ENCODE results near the gene C8G.

C8G gene

DNA sequence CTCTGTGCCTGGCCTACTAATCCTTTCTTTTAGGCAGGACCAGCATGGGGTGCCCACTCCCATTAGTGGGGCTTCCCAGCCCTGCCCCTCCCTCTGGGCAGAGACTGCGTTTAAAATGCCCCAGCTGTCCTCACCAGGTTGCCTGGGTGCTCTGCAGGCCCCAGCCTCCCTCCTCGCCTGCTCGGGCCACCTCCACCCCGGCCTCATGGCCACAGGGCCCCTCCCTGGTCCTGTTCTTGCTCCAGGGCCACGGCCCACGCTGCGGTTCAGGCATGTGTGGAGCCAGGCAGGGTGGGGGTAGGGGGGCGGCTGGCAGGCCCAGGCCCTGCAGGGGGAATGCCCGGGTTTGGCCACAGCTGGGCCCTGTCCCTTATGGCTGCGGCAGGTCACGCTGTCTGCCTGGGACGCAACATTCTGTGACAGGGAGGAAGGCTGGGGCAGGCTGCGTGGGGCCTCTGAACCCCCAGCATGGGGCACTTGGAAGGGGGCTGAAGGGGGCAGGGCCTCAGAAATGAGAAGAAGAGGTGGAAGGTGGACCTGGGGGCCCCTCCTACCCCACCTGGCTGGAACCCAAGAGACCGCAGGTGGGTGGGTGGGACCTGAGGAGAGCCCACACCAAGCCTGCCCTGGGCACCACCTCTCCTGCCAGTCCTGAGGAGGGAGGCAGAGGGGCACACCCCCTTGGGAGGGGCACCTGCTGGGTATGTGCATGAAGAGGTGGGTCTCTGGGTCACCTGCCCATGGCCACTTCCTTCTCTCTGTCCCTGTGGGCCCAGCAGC is 6.7 kb downstream of the C8G start, which contains the start of gene LCN12:
Gene LCN12 (plus strand): TSS at position 733 of the 780 bp plus-strand sequence. CDS start 55 bp downstream, outside the sequence.
- Histone ChIP-seq H3K27me3 (ENCODE audit: insufficient read depth, low read length, poor library complexity) (no peaks in the 10 kb centered on the region), H4K20me1 (ENCODE audit: insufficient read depth, low read length) (no peaks in the 10 kb centered on the region), H3K9ac (ENCODE audit: low read depth, low read length) (no peak within 1 kb of the TSS), H3K4me1 (ENCODE audit: insufficient read depth, low read length) (peaks cover 18% of the 10 kb centered on the region), H3K4me3 (ENCODE audit: low read depth in 1 of 2, low read length in 2 of 2) (no peak within 1 kb of the TSS), H3K9me3 (ENCODE audit: insufficient read depth, low read length, severe bottlenecking) (no peaks in the 10 kb centered on the region), H3K79me2 (ENCODE audit: insufficient read depth, low read length) (no peaks in the 10 kb centered on the region), H3K4me2 (ENCODE audit: insufficient read depth, low read length) (no peak within 1 kb of the TSS), H3K27ac (ENCODE audit: low read length) (no peak within 1 kb of the TSS), H2AFZ (ENCODE audit: low read depth, low read length) (no peak within 1 kb of the TSS), H3K36me3 (ENCODE audit: insufficient read depth, low read length) (no peaks in the 10 kb centered on the region)
- ATAC-seq (ENCODE audit: insufficient read depth, low read depth) (no peak), DNase-seq (no peak)
- TF ChIP-seq, protein P1, sequence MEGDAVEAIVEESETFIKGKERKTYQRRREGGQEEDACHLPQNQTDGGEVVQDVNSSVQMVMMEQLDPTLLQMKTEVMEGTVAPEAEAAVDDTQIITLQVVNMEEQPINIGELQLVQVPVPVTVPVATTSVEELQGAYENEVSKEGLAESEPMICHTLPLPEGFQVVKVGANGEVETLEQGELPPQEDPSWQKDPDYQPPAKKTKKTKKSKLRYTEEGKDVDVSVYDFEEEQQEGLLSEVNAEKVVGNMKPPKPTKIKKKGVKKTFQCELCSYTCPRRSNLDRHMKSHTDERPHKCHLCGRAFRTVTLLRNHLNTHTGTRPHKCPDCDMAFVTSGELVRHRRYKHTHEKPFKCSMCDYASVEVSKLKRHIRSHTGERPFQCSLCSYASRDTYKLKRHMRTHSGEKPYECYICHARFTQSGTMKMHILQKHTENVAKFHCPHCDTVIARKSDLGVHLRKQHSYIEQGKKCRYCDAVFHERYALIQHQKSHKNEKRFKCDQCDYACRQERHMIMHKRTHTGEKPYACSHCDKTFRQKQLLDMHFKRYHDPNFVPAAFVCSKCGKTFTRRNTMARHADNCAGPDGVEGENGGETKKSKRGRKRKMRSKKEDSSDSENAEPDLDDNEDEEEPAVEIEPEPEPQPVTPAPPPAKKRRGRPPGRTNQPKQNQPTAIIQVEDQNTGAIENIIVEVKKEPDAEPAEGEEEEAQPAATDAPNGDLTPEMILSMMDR (IDR thresholded peaks at IDR 0.05; ENCODE audit: borderline replicate concordance, extremely low read depth, low read length, poor library complexity, severe bottlenecking): no peak
- no peak for TF ChIP-seq EZH2 (IDR thresholded peaks at IDR 0.05; ENCODE audit: borderline replicate concordance, low read depth, low read length, severe bottlenecking)

DNA sequence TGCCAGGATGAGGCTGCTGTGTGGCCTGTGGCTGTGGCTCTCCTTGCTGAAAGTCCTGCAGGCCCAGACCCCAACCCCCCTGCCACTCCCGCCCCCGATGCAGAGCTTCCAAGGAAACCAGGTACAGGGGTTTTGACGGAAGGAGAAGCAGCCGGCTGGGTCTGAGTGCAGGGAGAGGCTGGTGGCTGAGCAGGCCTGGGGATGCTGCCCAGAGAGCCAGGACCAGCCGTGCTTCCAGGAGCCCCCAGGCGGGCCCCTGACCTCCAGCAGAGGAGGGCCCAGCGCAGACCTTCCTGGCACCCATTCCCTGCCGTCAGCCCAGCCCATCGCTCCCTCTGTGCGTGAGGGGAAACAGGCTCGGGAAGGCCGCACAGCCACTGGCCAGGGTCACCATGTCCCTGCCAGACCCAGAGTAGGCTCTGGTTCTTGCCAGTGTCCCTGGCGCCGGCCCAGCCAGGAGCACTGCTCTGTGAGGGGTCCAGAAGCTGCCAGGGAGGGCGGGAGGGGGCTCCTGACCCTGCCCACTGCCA is 7.3 kb downstream of the C8G start:
- no peaks in the 10 kb centered on the region for H3K9me3 ChIP-seq (ENCODE audit: insufficient read depth, low read length, severe bottlenecking)
- TF ChIP-seq, protein P1 (IDR thresholded peaks at IDR 0.05; ENCODE audit: borderline replicate concordance, extremely low read depth, low read length, poor library complexity, severe bottlenecking): no peak
- no peak for TF ChIP-seq EZH2 (IDR thresholded peaks at IDR 0.05; ENCODE audit: borderline replicate concordance, low read depth, low read length, severe bottlenecking)
- peaks cover 18% of the 10 kb centered on the region for H3K4me1 ChIP-seq (ENCODE audit: insufficient read depth, low read length)
- no peak overlapping the region for H3K9ac ChIP-seq (ENCODE audit: low read depth, low read length)
- no peak overlapping the region for H3K4me2 ChIP-seq (ENCODE audit: insufficient read depth, low read length)
- no peaks in the 10 kb centered on the region for H4K20me1 ChIP-seq (ENCODE audit: insufficient read depth, low read length)
- no peak overlapping the region for H2AFZ ChIP-seq (ENCODE audit: low read depth, low read length)
- H3K27me3 ChIP-seq (ENCODE audit: insufficient read depth, low read length, poor library complexity): no peaks in the 10 kb centered on the region
- DNase-seq (no peak), ATAC-seq (ENCODE audit: insufficient read depth, low read depth) (no peak)
- H3K27ac ChIP-seq (ENCODE audit: low read length): no peak overlapping the region
- no peak overlapping the region for H3K4me3 ChIP-seq (ENCODE audit: low read depth in 1 of 2, low read length in 2 of 2)
- no peaks in the 10 kb centered on the region for H3K36me3 ChIP-seq (ENCODE audit: insufficient read depth, low read length)
- H3K79me2 ChIP-seq (ENCODE audit: insufficient read depth, low read length): no peaks in the 10 kb centered on the region

DNA sequence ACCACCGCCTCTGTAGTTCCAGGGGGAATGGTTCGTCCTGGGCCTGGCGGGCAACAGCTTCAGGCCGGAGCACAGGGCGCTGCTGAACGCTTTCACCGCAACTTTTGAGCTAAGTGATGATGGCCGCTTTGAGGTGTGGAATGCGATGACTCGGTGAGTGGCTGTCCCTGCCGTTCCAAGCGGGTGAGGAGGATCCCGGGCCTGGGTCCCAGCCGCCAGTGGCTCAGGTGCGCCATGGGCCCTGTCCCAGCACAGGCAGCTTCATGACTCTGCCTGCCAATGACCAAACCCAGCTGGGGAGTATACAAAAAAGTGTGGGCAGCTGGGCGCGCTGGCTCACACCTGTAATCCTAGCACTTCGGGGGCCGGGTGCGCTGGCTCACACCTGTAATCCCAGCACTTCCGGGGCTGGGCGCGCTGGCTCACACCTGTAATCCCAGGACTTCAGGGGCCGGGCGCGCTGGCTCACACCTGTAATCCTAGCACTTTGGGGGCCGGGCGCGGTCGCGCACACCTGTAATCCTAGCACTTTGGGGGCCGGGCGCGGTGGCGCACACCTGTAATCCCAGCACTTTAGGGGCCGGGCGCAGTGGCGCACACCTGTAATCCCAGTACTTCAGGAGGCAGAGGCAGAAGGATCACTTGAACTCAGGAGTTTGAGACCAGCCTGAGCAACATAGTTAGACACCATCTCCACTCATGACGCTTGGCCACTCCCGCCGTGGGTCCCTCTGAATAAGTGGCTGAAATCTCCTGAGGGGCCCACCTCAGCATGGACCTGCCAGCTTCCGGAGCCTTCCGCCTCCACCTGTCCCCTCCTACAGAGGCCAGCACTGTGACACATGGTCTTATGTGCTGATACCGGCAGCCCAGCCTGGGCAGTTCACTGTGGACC is 8.1 kb downstream of the C8G start:
- DNase-seq (no peak), ATAC-seq (ENCODE audit: insufficient read depth, low read depth) (no peak)
- peaks cover 18% of the 10 kb centered on the region for H3K4me1 ChIP-seq (ENCODE audit: insufficient read depth, low read length)
- H3K36me3 ChIP-seq (ENCODE audit: insufficient read depth, low read length): no peaks in the 10 kb centered on the region
- TF ChIP-seq EZH2 (IDR thresholded peaks at IDR 0.05; ENCODE audit: borderline replicate concordance, low read depth, low read length, severe bottlenecking): no peak
- H4K20me1 ChIP-seq (ENCODE audit: insufficient read depth, low read length): no peaks in the 10 kb centered on the region
- no peak overlapping the region for H3K4me2 ChIP-seq (ENCODE audit: insufficient read depth, low read length)
- no peaks in the 10 kb centered on the region for H3K27me3 ChIP-seq (ENCODE audit: insufficient read depth, low read length, poor library complexity)
- no peak overlapping the region for H3K27ac ChIP-seq (ENCODE audit: low read length)
- no peak overlapping the region for H2AFZ ChIP-seq (ENCODE audit: low read depth, low read length)
- H3K9ac ChIP-seq (ENCODE audit: low read depth, low read length): no peak overlapping the region
- H3K9me3 ChIP-seq (ENCODE audit: insufficient read depth, low read length, severe bottlenecking): no peaks in the 10 kb centered on the region
- no peaks in the 10 kb centered on the region for H3K79me2 ChIP-seq (ENCODE audit: insufficient read depth, low read length)
- no peak overlapping the region for H3K4me3 ChIP-seq (ENCODE audit: low read depth in 1 of 2, low read length in 2 of 2)
